K562 (cell line): Measurements from ENCODE around the gene ARHGAP18. TPM values are rescaled to one million over a fixed set of nuclear protein-coding genes. Genes with fewer than 3 reads are reported as not detected.

Source experiments
- ATAC-seq: fragments of 200-7000 bp; cut with Tn5 transposase; 3 replicates; pipeline ENCODE4 v1.9.1; 2020; ENCODE audit warnings: moderate library complexity
- BruUV-seq: library from RNA; stranded (reverse); fragments of 400-500 nt; replicated peaks from 2 replicates; lab custom pipeline; 2021; lab: Mats Ljungman, UMichigan
- CTCF ChIA-PET: fragments of 300-600 bp; formaldehyde crosslinking; extraction: SDS; loops from one replicate; lab custom pipeline; 2021; ENCODE audit warnings: low intra/inter-chr PET ratio; lab: Yijun Ruan, JAX
- POLR2A ChIA-PET: fragments of 300-600, 350-650 bp; sonication (Branson Sonifier 250); formaldehyde crosslinking; extraction: SDS; loops from one replicate; lab custom pipeline; 2021; ENCODE audit warnings: antibody characterized with exemption, inconsistent platforms; lab: Yijun Ruan, JAX
- DNase-seq, 4 experiments: peaks; one replicate each; pipeline versions ENCODE4 v3.0.0 to v3.0.0-alpha.2; 2011 to 2018; ENCODE audit warnings: low spot score in 3 of 4, mixed read lengths in 3 of 4; ENCODE audit errors: extremely low read depth in 1 of 4
- FAIRE-seq: peaks from 2 replicates; lab custom pipeline; 2011; peaks lifted over from hg19 to GRCh38; lab: Jason Lieb, UNC
- H2AFZ ChIP-seq: 2 replicates; pipeline ENCODE4 v1.6.0; 2011; ENCODE audit warnings: low read depth, low read length, control low read depth, inconsistent platforms
- H3K27ac ChIP-seq: fragments of 200-600 bp; 3 replicates; pipeline ENCODE4 v1.8.0; 2011; ENCODE audit warnings: low read depth, mild to moderate bottlenecking, control low read depth, inconsistent platforms, low read length, moderate library complexity, mixed read lengths; ENCODE audit errors: extremely low read depth
- H3K27me3 ChIP-seq, 2 experiments: fragments of 300-600 bp in 1 of 2; 2 replicates in 1 of 2; 3 replicates in 1 of 2; pipeline versions ENCODE4 v1.6.0 to v1.8.0; 2011; ENCODE audit warnings: inconsistent platforms in 2 of 2, low read length in 2 of 2, mild to moderate bottlenecking in 1 of 2, mixed read lengths in 1 of 2, moderate library complexity in 1 of 2; ENCODE audit not compliant: control insufficient read depth in 2 of 2, insufficient read depth in 2 of 2
- H3K36me3 ChIP-seq: fragments of 300-600 bp; 3 replicates; pipeline ENCODE4 v1.8.0; 2011; ENCODE audit warnings: mild to moderate bottlenecking, low read length, inconsistent platforms; ENCODE audit not compliant: control insufficient read depth, insufficient read depth
- H3K4me1 ChIP-seq, 2 experiments: fragments of 200-600 bp in 1 of 2; replicated peaks in 1 of 2; 2 replicates in 1 of 2; 3 replicates in 1 of 2; pipeline versions ENCODE4 v1.5.1 to v1.8.0; 2011; ENCODE audit warnings: inconsistent platforms in 2 of 2, low read length in 2 of 2, mild to moderate bottlenecking in 1 of 2, mixed read lengths in 1 of 2, moderate library complexity in 1 of 2; ENCODE audit not compliant: control insufficient read depth in 2 of 2, insufficient read depth in 2 of 2
- H3K4me2 ChIP-seq: 2 replicates; pipeline ENCODE4 v1.6.1; 2011; ENCODE audit warnings: low read length, control low read depth, inconsistent platforms, mixed read lengths; ENCODE audit not compliant: insufficient read depth
- H3K4me3 ChIP-seq: fragments of 200-600 bp; sonication (generic), shearing (Covaris generic); 2 replicates; pipeline ENCODE4 v1.5.1; 2016; ENCODE audit warnings: control low read depth, inconsistent platforms
- H3K79me2 ChIP-seq: fragments of 200-600 bp; 3 replicates; pipeline ENCODE4 v1.8.0; 2011; ENCODE audit warnings: low read length, inconsistent platforms; ENCODE audit not compliant: control insufficient read depth, insufficient read depth
- H3K9ac ChIP-seq, 2 experiments: 2 replicates each; pipeline versions ENCODE4 v1.6.0 to v1.6.1; 2011; ENCODE audit warnings: low read depth in 2 of 2, low read length in 2 of 2, control low read depth in 1 of 2, inconsistent platforms in 1 of 2, mild to moderate bottlenecking in 1 of 2, mixed read lengths in 1 of 2; ENCODE audit not compliant: insufficient read depth in 1 of 2
- H3K9me1 ChIP-seq: one replicate; pipeline ENCODE4 v1.6.0; 2011; ENCODE audit warnings: inconsistent platforms, mild to moderate bottlenecking, low read length, moderate library complexity; ENCODE audit not compliant: control insufficient read depth, insufficient read depth
- H3K9me3 ChIP-seq: replicated peaks from 2 replicates; pipeline ENCODE4 v1.5.1; 2011; ENCODE audit warnings: low read depth, low read length, inconsistent platforms; ENCODE audit not compliant: control insufficient read depth, insufficient read depth
- H4K20me1 ChIP-seq: replicated peaks from 2 replicates; pipeline ENCODE4 v1.6.1; 2011; ENCODE audit warnings: low read length, inconsistent platforms, mixed read lengths; ENCODE audit not compliant: control insufficient read depth, insufficient read depth
- ARID1B ChIP-seq: fragments of 450-650 bp; IDR thresholded peaks from 2 replicates; pipeline ENCODE4 v1.6.1; 2016; ENCODE audit warnings: antibody characterized with exemption, mild to moderate bottlenecking, inconsistent platforms
- CEBPB ChIP-seq: fragments of 450-650 bp; IDR thresholded peaks from 2 replicates; pipeline ENCODE4 v1.6.1; 2016; ENCODE audit warnings: missing genetic modification characterization, missing compliant biosample characterization
- CTCF ChIP-seq, 3 experiments: IDR thresholded peaks in 2 of 3; conservative IDR thresholded peaks in 1 of 3; 2 replicates each; pipeline ENCODE4 v1.5.1; 2011 to 2012; ENCODE audit warnings: low read length in 3 of 3, mild to moderate bottlenecking in 3 of 3, control low read depth in 2 of 3, improper control_type of control experiment in 1 of 3, inconsistent platforms in 1 of 3, low read depth in 1 of 3, mixed read lengths in 1 of 3, moderate library complexity in 1 of 3; ENCODE audit not compliant: insufficient read depth in 2 of 3
- DMBX1 ChIP-seq: fragments of 250-450 bp; sonication (Bioruptor Pico); IDR thresholded peaks from 2 replicates; pipeline ENCODE4 v1.8.0; 2022; ENCODE audit warnings: inconsistent platforms, mild to moderate bottlenecking, moderate library complexity, borderline replicate concordance
- DPF2 ChIP-seq: fragments of 450-650 bp; IDR thresholded peaks from 2 replicates; pipeline ENCODE4 v1.6.1; 2016
- HDAC2 ChIP-seq: fragments of 450-650 bp; IDR thresholded peaks from 2 replicates; pipeline ENCODE4 v1.6.1; 2016; ENCODE audit warnings: mild to moderate bottlenecking
- MAX ChIP-seq: sonication (generic); formaldehyde crosslinking; IDR thresholded peaks from 2 replicates; pipeline ENCODE4 v1.9.0; 2022; ENCODE audit warnings: mild to moderate bottlenecking, missing genetic modification reagents
- PHB2 ChIP-seq: fragments of 450-650 bp; IDR thresholded peaks from 2 replicates; pipeline ENCODE4 v1.6.1; 2017; ENCODE audit warnings: low read depth
- PKNOX1 ChIP-seq: fragments of 450-650 bp; IDR thresholded peaks from 2 replicates; pipeline ENCODE4 v1.6.1; 2016
- POLR2H ChIP-seq: IDR thresholded peaks from 2 replicates; pipeline ENCODE4 v1.6.1; 2016; ENCODE audit warnings: missing genetic modification characterization, low read depth, mild to moderate bottlenecking, control low read depth, missing compliant biosample characterization, moderate library complexity
- SMARCA4 ChIP-seq: fragments of 450-650 bp; IDR thresholded peaks from 2 replicates; pipeline ENCODE4 v1.6.1; 2016
- SOX6 ChIP-seq: fragments of 450-650 bp; IDR thresholded peaks from 2 replicates; pipeline ENCODE4 v1.6.1; 2014; ENCODE audit warnings: mild to moderate bottlenecking
- STAT5A ChIP-seq: IDR thresholded peaks from 2 replicates; pipeline ENCODE4 v1.6.1; 2012; ENCODE audit warnings: low read length, inconsistent platforms, borderline replicate concordance
- ZNF695 ChIP-seq: fragments of 450-650 bp; formaldehyde crosslinking; IDR thresholded peaks from 2 replicates; pipeline ENCODE4 v1.4.0; 2020; ENCODE audit warnings: mild to moderate bottlenecking, moderate library complexity
- in situ Hi-C: fragments of 300-500 bp; cut with MboI; formaldehyde crosslinking; loops from 4 replicates; pipeline ENCODE4 v1.15.0; 2018; ENCODE audit warnings: inconsistent platforms, mixed read lengths
- intact Hi-C: fragments of 100-400 bp; cut with micrococcal nuclease; formaldehyde crosslinking; loops from 2 replicates; pipeline ENCODE4 v1.14.2; 2022
- polyA plus RNA-seq, 8 experiments: library from polyadenylated mRNA; depleted of rRNA in 4 of 8; stranded (reverse) in 5 of 8; unstranded in 3 of 8; fragments of >200 nt; fragmentation: Nextera tagmentation in 2 of 8; fragmentation: Illumina TruSeq in 1 of 8; extraction: Ambion mirVana in 2 of 8; extraction: Trizol in 1 of 8; gene quantifications; 2 replicates each; pipeline versions ENCODE4 v1.2.1 to v1.2.3, GENCODE V29; 2011 to 2014; ENCODE audit warnings: inconsistent platforms in 1 of 8, missing spikeins in 1 of 8
- total RNA-seq, 7 experiments: library from RNA; depleted of rRNA in 6 of 7; stranded (reverse); fragments of >200 nt in 6 of 7; fragmentation: Illumina TruSeq in 2 of 7; extraction: Trizol in 2 of 7; gene quantifications; 2 replicates each; pipeline versions ENCODE4 v1.2.1 to v1.2.3, GENCODE V29; 2011 to 2021; ENCODE audit warnings: low replicate concordance in 1 of 7

ARHGAP18 gene
- total and polyA plus RNA-seq, 9 of the 15 experiments (the other 6 are each of a cell fraction or from before 2014, with no cell fraction given): 13.3 to 29.7 (median 21.1) TPM

GRCh38 chr6:129667621-129668020, 42.4 kb downstream of the ARHGAP18 start (continued):
- TF ChIP-seq STAT5A (no peak), HDAC2 (0 out of 2 replicates have a peak, but pooled peaks have one; percentile 58), CEBPB (peak; percentile 71), PHB2 (no peak), ARID1B (peak; percentile 70), SMARCA4 (peak; percentile 75), DPF2 (peak; percentile 83), SOX6 (peak; percentile 65; the same call in 1 of the 2 replicates), DMBX1 (no peak)

- no peaks in the 10 kb centered on the region for H4K20me1 ChIP-seq
- H2AFZ ChIP-seq: no peak overlapping the region
- no peaks in the 10 kb centered on the region for H3K36me3 ChIP-seq
- ChIA-PET CTCF (interaction anchor here (1.2 kb wide), 1 partner anchor 69 kb away, joined by 6 read pairs; no protein-coding TSS in a partner anchor), POLR2A (no interaction called here)
- H3K4me2 ChIP-seq: no peak overlapping the region
- no peak overlapping the region for H3K9ac ChIP-seq
- no TSS peak for BruUV-seq
- in situ Hi-C loops: no loop called here
- no peak for ATAC-seq
- no peaks in the 10 kb centered on the region for H3K9me1 ChIP-seq
- peaks cover 21 to 48% of the 10 kb centered on the region in 2 experiments for H3K4me1 ChIP-seq
- intact Hi-C loops: no loop called here
- TF ChIP-seq MAX (no peak), PKNOX1 (no peak), POLR2H (tag) (peak; percentile 23; the same call in 1 of the 2 replicates), ZNF695 (CRISPR knock-in tag) (no peak), CTCF (IDR thresholded peaks at IDR 0.05 in 2 of 3, conservative IDR thresholded peaks at IDR 0.05 in 1 of 3; ENCODE audit: insufficient read depth in 2 of 3, low read depth in 1 of 3, low read length in 3 of 3) (peak in 1 of 3 experiments; percentile 10; a peak in 1 of 6 replicates)
- TF ChIP-seq, all 486 proteins: peak for 2
- H3K27me3 ChIP-seq: no peaks in the 10 kb centered on the region
- H3K27ac ChIP-seq: no peak overlapping the region
- DNase-seq: no peak
- no peak for FAIRE-seq
- H3K9me3 ChIP-seq: no peaks in the 10 kb centered on the region
- H3K4me3 ChIP-seq: no peak overlapping the region
- H3K79me2 ChIP-seq: peaks cover 49% of the 10 kb centered on the region
These were observed 42.9 kb downstream of the ARHGAP18 start for GRCh38 chr6:129667034-129667433.
